Neuron (in vitro differentiated cells): ENCODE measurements around the gene DLX1.

Experiments used
- H2AFZ ChIP-seq: one replicate; pipeline ENCODE4 v1.6.1; 2013; ENCODE audit warnings: low read depth, mild to moderate bottlenecking, inconsistent platforms, low read length, moderate library complexity
- H3K27me3 ChIP-seq: one replicate; pipeline ENCODE4 v1.6.1; 2013; ENCODE audit warnings: low read length; ENCODE audit not compliant: insufficient read depth
- H3K36me3 ChIP-seq: one replicate; pipeline ENCODE4 v1.6.1; 2013; ENCODE audit warnings: low read length; ENCODE audit not compliant: insufficient read depth
- H3K4me1 ChIP-seq: one replicate; pipeline ENCODE4 v1.6.1; 2013; ENCODE audit warnings: low read length; ENCODE audit not compliant: insufficient read depth
- H3K4me3 ChIP-seq: 2 replicates; pipeline ENCODE4 v1.5.1; 2013; ENCODE audit warnings: mild to moderate bottlenecking, low read length, moderate library complexity
- H3K9me3 ChIP-seq: one replicate; pipeline ENCODE4 v1.6.1; 2013; ENCODE audit warnings: low read length

Gene DLX1

DNA sequence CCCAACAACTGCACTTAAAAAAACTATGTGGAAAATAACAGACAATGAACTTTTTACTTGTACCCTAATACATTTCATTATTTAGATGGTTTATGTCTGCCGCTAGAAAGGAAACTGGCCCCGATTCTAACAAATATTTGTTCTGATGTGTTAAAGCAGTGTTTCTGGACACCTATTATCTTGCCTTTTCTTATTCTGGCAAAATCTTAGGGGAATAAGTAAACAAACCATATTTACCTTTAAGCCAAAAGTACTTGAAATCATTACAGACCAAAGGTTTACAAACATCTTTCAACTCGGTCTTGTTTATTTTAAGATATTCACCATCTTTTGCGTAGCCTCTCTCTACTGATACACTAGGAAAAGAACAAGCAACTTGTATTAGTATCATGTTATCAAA lies 11.8 kb upstream of the DLX1 start:
- Histone ChIP-seq H3K4me3 (no peak overlapping the region), H3K4me1 (peaks cover 38% of the 10 kb centered on the region), H2AFZ (no peak overlapping the region)

DNA sequence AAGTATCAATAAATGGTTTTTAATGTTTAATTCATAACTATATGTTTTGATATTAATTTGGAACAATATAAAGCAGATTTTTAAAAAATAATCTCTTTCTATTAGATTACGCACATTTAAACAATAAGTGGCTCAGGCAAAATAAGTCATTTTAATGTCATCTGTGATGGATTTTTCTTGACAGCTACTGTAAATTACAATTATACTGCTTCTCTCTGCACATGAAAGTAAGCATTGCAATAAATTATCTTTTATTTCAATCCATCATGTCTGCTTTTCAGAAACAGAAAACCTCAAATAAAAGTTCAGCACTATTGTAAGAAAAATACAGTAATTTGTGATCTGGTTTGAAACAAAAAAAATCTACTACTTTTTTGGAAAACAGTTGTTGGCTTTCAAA lies 11.1 kb upstream of the DLX1 start:
- H3K4me3 ChIP-seq, result no peak overlapping the region
- H3K27me3 ChIP-seq, result peaks cover 8% of the 10 kb centered on the region
- H3K9me3 ChIP-seq, result no peaks in the 10 kb centered on the region
- H2AFZ ChIP-seq, result no peak overlapping the region
- H3K4me1 ChIP-seq, result peaks cover 38% of the 10 kb centered on the region
- H3K36me3 ChIP-seq, result no peaks in the 10 kb centered on the region

More for the DNA sequence above, 11.8 kb upstream of the DLX1 start:
- Histone ChIP-seq H3K36me3 (no peaks in the 10 kb centered on the region), H3K9me3 (no peaks in the 10 kb centered on the region), H3K27me3 (peaks cover 1% of the 10 kb centered on the region)

DNA sequence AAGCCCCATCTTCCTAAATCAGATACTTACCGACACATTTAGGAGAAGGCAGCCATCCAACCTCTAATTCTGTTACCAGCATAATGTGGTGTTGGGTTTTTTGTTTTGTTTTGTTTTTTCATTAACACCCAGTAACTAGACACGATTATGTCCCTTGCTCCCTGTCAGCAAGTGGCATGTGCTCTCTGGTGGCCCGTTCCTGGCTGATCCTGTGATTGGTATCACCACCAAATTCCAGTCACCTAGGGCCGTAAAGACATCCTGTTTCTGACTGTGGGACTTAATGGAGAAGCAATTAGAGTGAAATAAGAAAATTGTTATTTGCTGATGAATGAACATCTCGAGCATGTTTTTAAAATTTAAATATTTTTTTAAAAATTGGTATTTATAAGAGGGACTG lies 5.9 kb upstream of the DLX1 start:
- H3K9me3 ChIP-seq, result peaks cover 9% of the 10 kb centered on the region
- no peak overlapping the region for H3K4me3 ChIP-seq
- H3K4me1 ChIP-seq, result peaks cover 10% of the 10 kb centered on the region
- H3K36me3 ChIP-seq, result no peaks in the 10 kb centered on the region
- peaks cover 59% of the 10 kb centered on the region for H3K27me3 ChIP-seq
- no peak overlapping the region for H2AFZ ChIP-seq

DNA sequence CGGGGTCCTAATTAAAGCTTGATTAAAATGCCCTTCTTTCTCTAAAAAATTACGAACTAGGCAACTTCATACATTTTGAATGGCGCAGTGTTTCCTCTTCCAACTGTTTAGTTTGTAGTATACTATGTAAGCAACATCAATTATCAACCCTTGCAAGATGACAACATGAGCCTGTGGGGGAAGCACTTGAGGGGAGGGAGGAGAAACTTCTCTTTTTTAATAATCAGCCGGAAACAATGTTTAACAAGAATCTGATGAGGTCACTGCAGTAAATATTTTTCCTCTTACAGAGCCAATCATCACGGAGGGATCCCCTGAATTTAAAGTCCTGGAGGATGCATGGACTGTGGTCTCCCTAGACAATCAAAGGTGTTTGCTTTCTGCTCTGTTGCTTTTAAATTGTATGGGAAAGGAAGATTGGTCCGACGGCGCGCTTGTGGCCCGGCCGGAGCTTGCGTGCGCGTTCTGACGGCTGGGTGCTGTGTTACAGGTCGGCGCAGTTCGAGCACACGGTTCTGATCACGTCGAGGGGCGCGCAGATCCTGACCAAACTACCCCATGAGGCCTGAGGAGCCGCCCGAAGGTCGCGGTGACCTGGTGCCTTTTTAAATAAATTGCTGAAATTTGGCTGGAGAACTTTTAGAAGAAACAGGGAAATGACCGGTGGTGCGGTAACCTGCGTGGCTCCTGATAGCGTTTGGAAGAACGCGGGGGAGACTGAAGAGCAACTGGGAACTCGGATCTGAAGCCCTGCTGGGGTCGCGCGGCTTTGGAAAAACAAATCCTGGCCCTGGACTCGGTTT lies 5.3 kb upstream of the DLX1 start:
- Histone ChIP-seq H3K4me3 (no peak overlapping the region), H3K36me3 (no peaks in the 10 kb centered on the region), H2AFZ (no peak overlapping the region), H3K27me3 (peaks cover 63% of the 10 kb centered on the region), H3K4me1 (peaks cover 16% of the 10 kb centered on the region), H3K9me3 (peaks cover 9% of the 10 kb centered on the region)

DNA sequence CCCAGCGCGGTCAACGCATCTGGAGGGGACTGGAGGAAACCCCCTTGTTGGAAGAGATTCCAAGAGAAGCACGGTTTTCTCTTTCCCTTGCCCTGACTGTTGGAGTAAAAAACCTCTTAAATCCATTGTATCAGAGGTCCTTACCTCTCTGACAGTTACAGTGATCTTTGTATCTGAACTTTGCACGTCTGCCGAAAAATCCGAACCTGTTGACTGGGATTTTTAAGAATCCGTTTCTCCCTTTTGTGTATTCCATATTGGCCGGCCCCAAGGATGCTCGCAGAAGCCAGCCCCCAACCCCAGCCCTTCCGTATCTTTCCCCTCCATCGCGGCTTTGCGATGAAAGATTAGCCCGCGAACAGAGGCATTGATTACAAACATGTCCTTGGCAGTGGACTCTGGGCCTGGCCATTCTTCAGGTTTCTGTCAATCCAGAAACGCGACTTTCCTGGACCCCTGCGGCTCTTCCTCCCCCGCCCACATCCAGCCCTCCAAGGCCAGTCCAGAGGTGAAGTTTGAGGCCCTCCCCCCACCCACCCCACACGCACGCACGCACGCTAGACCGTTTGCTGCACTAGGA lies 4.6 kb upstream of the DLX1 start:
- Histone ChIP-seq H3K27me3 (peaks cover 67% of the 10 kb centered on the region), H3K9me3 (peaks cover 9% of the 10 kb centered on the region), H3K36me3 (no peaks in the 10 kb centered on the region), H3K4me3 (no peak overlapping the region), H2AFZ (no peak overlapping the region), H3K4me1 (peaks cover 18% of the 10 kb centered on the region)

DNA sequence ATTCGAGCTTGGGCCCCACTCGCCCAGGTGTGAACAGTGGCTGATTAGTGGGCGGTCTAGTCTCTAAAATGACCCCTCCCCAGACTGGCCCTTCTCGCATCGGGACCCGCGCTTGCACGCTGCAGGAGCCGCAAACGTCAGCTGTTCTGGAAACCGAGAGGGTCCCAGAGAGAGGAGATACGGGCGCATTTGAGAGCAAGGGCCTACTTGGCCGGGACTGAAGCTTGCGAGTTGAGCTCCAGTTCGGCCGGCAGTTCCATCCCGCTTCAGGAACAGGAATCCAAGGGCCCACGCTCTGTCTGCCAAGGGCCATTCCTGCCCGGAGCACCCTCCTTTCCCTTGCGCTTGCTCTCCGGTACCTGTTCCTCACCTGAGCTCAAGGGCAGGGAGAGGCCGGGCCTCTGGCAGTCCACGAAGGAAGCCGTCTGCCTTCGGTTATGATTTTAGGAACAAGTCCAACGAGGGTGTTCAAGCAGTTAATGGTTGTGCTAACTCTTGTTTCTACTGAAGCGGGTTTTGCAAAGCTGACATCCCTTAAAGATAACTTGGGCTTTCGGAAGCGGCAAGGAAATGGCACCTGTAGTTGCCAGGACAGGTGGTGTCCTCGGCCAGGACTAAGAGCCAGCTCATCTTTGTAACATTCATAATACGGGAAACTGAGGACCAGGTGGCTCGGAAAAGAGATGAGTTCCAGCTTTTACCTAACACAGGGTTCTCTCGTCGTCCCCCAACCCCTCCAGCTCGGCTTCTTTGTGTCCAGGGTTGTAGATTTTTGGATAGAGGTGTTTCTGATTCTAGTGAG lies 3.9 kb upstream of the DLX1 start:
- H3K36me3 ChIP-seq, result no peaks in the 10 kb centered on the region
- H2AFZ ChIP-seq, result no peak overlapping the region
- peaks cover 18% of the 10 kb centered on the region for H3K4me1 ChIP-seq
- H3K9me3 ChIP-seq, result peaks cover 9% of the 10 kb centered on the region
- H3K4me3 ChIP-seq, result no peak overlapping the region
- H3K27me3 ChIP-seq, result peaks cover 74% of the 10 kb centered on the region

DNA sequence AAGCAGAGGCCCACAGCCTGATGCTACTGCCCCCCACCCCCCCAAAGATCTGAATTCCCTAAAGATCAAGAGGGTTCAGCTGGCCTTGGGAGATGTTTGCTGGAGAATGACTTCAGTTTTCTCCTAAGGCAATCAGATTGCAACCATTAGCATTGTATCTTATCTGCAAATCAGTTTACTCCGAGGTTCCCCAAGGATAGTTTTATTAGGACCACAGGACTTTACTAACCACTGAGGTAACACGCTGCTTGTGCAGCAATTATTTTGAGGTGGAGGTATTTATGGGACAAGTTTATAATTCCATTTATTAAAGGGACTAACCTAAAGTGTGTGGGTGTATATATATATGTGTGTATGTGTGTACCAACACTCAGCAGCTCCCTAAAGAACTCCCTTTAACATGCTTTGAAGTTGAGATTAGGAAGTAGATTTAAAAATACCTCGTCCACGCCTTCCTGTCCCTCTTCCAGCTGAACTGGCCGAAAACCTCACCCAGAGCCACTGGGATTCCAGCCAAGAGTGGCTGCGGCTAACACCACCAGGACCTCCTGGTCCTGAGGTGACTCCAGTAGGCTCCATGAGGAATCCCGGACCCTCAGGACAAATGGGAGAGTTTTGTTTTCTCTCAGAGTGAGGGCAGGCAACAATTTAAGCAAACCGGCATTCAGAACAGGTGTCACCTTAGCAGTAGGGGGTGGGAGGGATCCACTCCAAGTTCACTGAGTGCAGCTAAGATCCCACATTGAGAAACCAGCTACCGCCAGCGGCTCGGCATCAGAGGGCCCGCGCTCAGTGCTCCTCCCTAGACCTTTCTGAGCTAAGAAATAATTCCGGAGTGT lies 3.0 kb upstream of the DLX1 start:
- H3K9me3 ChIP-seq, result peaks cover 9% of the 10 kb centered on the region
- no peak overlapping the region for H3K4me3 ChIP-seq
- peaks cover 25% of the 10 kb centered on the region for H3K4me1 ChIP-seq
- peaks cover 83% of the 10 kb centered on the region for H3K27me3 ChIP-seq
- H3K36me3 ChIP-seq, result no peaks in the 10 kb centered on the region
- H2AFZ ChIP-seq, result no peak overlapping the region

DNA sequence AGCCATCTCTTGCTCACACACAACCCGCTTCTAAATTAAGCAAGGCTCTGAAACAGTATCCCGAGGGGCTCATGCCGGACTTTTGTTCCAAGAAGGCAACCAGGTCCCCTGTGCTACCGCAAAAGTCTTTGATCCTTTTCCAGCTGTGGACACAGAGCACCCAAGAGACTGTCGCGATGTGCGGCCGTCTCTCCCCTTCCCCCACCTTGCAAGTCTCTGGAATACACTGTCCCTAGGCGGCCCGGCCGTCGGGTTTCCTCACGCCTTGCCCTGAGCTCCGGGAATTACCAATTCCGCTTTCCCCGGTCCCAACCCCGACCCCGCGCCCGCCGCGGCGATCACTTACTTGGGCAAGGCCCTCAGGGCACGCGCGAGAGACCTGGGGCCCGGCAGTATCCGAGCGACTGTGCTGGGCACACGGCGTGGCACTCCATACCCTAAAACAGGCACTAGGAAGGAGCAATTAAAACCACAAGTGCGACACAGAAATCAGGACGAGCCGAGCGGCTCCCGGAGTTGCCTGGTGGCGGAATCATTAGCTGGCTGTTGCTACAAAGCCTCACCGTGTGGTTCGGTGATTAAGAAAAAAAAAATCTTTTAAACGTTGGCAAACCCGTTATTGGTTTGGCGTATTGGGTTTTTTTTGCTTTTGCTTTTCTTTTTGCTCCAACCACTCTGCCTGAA lies 2.2 kb upstream of the DLX1 start:
- Histone ChIP-seq H3K9me3 (peaks cover 9% of the 10 kb centered on the region), H3K4me1 (peaks cover 25% of the 10 kb centered on the region), H3K36me3 (no peaks in the 10 kb centered on the region), H3K4me3 (no peak overlapping the region), H2AFZ (no peak overlapping the region), H3K27me3 (peaks cover 91% of the 10 kb centered on the region)

DNA sequence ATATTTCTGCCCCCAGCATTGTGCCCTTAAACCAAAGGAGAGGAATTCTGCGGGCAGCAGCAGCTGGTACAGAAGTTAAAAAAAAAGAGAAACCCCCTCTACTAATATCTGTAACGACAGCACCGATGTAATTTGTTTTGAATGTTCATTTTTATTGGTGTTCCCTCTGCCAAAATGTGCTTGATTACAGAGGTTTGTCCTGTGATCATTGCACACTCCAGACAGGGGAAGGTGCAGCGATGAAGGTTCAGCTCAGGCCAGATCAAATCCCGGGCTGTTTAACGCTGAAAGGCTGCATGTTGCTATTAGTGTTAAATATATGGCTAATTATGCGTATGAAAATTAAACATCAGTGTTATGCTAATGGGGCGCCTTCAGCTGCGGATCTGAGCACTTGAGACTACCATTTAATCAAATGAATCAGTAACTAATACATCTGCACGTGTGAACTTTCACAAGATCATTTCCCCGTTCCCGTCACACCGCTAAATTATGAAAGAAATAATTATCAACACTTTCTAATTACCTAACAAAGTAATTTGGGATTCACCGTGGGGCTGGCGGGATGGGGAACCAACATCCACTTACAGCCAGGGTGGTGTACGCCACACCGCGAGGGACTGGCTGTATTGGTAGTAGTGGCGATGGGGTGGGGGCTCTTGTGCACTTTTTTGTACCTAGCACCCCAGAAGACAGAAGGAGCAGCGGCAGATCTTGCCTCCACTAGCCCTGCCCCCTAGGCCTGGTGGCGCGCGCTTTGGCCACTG lies 1.5 kb upstream of the DLX1 start:
- Histone ChIP-seq H2AFZ (no peak overlapping the region), H3K36me3 (no peaks in the 10 kb centered on the region), H3K27me3 (peaks cover 94% of the 10 kb centered on the region), H3K4me3 (peak overlapping the region; percentile 55), H3K4me1 (peaks cover 25% of the 10 kb centered on the region), H3K9me3 (peaks cover 9% of the 10 kb centered on the region)

DNA sequence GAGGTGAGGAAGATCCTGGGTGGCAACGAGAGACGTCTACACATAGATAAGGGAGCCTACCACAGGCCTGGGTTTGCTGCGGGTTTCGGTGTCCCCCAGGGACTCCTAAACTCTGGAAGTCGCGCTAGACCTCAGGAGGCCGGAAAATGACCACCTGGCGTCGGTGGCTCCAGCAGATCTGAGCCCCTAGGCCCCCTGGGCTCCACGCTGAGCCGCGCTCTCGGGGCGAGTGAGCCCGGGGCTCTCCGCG lies 987 bp upstream of the DLX1 start:
- Histone ChIP-seq H3K9me3 (peaks cover 8% of the 10 kb centered on the region), H2AFZ (peak overlapping the region; percentile 87), H3K36me3 (no peaks in the 10 kb centered on the region), H3K4me3 (peak overlapping the region; percentile 55), H3K27me3 (peaks cover 94% of the 10 kb centered on the region), H3K4me1 (peaks cover 25% of the 10 kb centered on the region)

DNA sequence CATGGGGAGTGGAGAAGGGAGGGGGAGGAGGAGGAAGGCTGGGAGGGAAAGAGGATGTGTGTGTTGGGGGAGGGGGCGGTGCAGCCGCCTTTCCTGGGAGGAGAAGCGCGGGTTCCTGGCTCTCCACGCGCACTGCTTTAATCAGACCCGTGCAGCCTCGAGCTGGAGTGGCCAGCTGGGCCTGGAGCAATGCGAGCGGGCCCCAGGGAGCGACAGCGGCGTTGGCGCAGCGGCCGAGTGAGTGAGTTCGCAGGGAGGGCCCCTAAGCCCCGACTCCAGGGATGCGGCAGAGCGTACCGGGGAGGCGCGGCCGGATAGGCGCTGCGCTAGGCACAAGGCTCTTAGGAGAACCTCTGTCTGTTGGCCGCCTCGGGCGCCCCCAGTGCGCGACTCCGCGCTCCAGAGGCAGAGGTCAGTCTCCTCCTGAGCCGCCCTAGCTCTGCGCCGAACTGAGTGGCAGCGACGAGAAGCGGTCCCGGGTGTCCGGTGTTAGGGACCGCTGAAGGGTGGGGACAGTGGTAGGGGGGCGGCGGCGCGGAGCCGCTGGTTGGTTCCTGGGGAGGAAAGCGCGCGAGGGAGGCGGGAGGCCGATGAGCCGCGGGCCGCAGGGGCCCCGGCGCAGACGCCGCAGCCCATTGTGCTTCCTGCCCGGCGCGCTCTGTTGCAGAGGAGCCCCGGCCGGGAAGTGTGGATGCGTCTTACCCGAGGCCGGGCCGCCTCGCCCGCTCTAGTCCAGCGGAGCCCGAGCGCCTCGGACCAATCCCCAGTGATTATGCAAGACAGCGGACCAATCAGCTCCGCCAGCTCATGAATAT lies 455 bp upstream of the DLX1 start:
- peaks cover 95% of the 10 kb centered on the region for H3K27me3 ChIP-seq
- H3K9me3 ChIP-seq, result peaks cover 5% of the 10 kb centered on the region
- H2AFZ ChIP-seq, result peak overlapping the region; percentile 87
- H3K36me3 ChIP-seq, result no peaks in the 10 kb centered on the region
- H3K4me1 ChIP-seq, result peaks cover 25% of the 10 kb centered on the region
- peak overlapping the region; percentile 55 for H3K4me3 ChIP-seq
